GM18505 (cell line): ENCODE measurements around the gene SHROOM1.

Experiments used
- ATAC-seq: cut with Tn5 transposase; IDR thresholded peaks from one replicate; pipeline ENCODE4 v1.9.1; 2021; ENCODE audit not compliant: unreplicated experiment
- POLR2A ChIP-seq: IDR thresholded peaks from 4 replicates; pipeline ENCODE4 v1.6.1; 2011; ENCODE audit warnings: borderline replicate concordance; ENCODE audit not compliant: insufficient read depth, insufficient read length; ENCODE audit errors: extremely low read depth

Gene SHROOM1

DNA sequence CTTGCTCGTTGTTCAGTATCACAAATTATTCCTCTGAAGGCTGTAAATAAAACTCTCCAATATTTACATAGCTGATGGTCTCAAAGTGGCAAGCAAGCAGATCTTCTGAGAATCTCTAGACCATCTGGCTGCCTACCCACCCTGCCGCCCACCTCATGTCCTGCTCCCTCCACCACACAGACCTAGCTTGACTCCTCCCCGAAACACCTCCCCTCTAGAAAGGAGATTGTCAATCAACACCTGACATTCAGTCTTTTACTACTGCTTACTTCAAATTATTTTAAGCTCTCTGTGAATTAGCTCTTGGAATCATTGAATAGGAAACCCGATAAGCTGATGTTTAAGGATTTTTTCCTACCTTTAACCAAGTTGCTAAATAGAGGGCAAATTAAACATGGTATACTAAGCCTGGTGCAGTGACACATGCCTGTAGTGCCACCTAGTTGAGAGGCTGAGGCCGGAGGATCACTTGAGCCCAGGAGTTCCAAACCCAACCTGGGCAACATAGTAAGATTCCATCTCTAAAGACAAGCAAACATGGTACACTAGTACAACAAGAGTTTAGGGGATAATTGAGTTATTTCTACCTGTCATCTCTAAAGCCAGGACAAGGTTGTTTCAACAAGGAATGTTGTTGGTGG is 28.3 kb downstream of the SHROOM1 start:
- no peak for ATAC-seq
- TF ChIP-seq POLR2A: no peak

- ATAC-seq: no peak
These were observed 29.9 kb downstream of the SHROOM1 start for GRCh38 chr5:132800545-132800944.

GRCh38 chr5:132799392-132799791 is 31.1 kb downstream of the SHROOM1 start:
- ATAC-seq: no peak
- TF ChIP-seq POLR2A: no peak

More at GRCh38 chr5:132800545-132800944, 29.9 kb downstream of the SHROOM1 start:
- no peak for TF ChIP-seq POLR2A

GRCh38 chr5:132797651-132798050 is 32.8 kb downstream of the SHROOM1 start:
- TF ChIP-seq POLR2A: no peak
- no peak for ATAC-seq

DNA sequence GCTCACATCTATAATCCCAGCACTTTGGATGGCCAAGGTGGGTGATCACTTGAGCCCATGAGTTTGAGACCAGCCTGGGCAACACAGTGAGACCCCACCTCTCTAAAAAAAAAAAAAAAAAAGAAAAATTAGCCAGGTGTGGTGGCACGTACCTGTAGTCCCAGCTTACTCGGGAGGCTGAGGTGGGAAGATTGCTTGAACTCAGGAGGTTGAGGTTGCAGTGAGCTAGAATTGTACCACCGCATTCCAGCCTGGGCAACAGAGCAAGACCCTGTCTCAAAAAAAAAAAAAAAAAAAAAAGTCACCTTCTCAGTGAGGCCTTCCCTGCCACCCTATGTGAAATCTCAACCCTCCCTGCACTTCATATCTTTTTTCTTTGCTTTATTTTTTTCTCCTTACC is 39.4 kb downstream of the SHROOM1 start:
- TF ChIP-seq POLR2A: no peak
- no peak for ATAC-seq

DNA sequence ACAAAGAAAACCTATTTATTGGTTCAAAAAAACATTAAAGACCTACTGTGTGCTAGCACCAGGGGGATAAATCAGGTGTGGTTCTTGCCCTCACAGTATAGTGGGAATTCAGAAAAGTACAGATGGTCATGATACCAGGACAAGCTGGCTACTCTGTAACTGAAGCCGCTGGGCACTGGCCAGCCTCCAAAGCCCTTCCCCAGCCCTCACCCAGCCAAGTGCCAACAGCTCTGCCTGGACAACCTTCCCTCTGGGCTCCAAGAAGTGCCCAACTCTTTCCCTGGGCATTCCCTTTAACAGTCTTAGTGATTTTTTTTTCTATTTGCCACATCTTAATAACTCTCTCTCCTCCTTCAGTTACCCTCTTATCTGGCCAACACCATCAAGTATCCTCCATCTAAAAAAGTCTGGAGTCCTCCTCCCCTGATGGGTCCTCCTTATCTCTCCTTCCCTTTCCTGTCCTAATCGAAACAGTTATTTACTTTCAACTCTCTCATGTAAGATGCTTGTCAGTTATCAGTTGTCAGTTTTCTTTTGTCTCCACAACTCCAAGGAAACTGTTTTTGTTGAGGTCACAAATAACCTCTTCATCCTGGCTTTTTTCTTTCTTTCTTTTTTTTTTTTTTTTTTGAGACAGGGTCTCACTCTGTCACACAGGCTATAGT is 40.1 kb downstream of the SHROOM1 start:
- no peak for TF ChIP-seq POLR2A
- ATAC-seq: no peak

- no peak for ATAC-seq
- TF ChIP-seq POLR2A: no peak
These were observed 41.2 kb downstream of the SHROOM1 start for GRCh38 chr5:132788990-132789886.

GRCh38 chr5:132788508-132788907 is 41.9 kb downstream of the SHROOM1 start:
- no peak for ATAC-seq
- TF ChIP-seq POLR2A: no peak

DNA sequence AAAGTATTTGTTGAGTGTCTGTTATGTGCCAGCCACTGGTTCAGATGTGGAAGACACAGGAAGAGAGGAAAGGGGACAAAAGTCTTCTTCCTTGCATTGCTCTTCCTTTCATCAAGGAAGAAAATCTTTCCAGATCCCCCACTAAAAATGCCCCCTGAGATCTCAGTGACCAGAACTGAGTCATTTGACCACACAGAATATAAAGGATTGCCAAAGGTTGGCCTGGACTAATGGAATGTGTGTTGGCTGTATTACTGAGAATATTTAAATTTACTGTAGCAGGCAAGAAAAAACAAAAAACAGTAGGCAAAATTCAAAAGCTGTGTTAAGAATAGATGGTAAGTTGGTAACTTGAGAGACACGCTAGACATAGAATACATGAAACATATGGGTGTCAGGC is 43.4 kb downstream of the SHROOM1 start:
- no peak for ATAC-seq
- TF ChIP-seq POLR2A: no peak

DNA sequence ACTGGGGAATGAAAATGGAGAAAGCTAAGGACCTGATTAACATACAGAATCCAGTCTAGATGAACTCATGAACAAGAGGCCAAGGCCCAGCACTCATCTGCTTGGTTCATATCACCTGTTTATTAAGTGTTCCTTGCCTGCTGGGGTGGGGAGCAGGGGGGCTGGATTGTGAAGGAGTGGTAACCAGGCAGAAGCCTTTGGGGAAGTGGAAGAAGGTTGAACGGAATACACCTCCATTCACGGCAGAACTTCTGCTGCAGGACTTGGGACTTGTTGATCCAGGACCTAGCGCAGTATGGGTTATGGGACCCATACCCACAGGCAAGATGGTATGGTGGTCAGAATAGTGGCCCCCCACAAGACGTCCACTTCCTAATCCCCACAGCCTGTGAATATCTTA is 44.6 kb downstream of the SHROOM1 start:
- no peak for TF ChIP-seq POLR2A
- no peak for ATAC-seq

DNA sequence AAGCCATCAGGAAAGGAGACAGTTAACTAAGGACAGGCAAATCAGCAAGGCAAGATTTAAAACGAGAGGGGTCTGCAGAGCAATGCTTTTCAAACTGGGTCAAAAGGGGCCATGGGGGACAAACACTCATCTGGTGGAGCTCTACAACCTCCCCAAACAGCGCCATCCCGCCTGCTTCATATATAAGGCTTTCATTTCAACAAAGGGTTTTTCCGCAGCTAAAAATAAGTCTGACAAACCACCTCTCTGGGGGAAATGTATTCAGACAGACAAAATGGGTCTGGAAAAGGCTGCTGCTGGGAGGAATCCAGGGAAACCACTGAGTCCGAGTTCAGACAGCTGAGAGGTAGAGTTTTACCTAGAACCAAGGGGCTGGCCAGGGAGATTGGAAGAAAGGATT is 45.1 kb downstream of the SHROOM1 start:
- ATAC-seq: no peak
- no peak for TF ChIP-seq POLR2A

DNA sequence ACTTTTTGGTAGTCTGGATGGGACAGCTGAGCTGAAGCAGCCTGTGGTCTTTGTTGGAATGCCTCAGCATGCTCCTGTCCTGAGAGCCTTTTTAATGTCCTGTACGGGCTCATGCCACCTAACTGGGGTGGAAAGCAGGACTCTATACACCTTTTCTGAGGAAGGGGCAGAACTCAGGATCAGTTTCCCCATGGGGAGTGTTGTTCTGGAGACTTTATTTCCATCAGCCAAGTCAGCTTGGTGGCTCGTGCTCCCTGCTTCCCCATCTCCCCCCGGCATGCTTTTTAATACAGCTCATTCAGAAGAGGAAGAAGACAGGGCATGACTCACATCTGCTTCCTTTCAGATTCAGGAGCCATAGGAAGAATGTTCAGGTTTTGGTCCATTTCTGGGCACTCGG is 48.3 kb downstream of the SHROOM1 start:
- no peak for TF ChIP-seq POLR2A
- ATAC-seq: no peak

DNA sequence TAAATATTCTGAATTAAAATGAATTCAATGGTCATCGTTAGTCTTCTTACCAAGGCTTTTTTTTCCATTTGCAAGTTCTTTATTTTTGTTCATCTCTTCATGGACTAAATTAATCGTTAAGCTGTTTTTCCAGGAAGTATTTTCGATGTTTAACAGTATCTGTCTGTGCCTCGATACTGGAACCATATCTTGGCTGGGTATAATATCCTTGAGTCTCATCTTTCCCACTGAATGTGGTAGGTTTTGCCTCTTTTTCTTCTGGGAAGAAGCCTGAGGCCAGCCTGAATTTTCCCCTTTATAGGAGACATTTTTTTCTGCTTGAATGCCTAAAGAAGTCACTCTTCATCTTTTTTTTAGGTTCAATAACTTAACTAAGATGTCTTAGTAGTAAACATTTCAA is 49.4 kb downstream of the SHROOM1 start:
- TF ChIP-seq POLR2A: no peak
- ATAC-seq: no peak

- ATAC-seq: no peak
- TF ChIP-seq POLR2A: no peak
These were observed 49.9 kb downstream of the SHROOM1 start for GRCh38 chr5:132780577-132780976.

DNA sequence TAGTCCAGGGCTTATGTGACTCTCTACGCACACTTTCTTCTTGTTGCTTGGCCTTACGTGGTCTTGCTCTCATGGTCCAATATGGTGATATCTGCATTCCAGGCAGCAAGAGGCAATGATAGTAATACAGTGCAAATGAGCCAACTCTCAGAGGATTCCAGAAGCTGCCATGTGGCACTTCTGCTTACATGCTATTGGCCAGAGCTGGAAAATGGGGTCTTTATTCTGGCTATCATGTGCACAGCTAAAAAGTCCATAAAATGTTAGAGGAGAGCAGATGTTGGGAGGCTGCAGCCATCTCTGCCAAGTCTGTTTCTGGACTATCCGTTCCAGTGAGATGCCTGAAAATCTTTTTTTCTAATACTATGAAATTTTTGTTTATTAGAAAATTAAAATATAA is 50.5 kb downstream of the SHROOM1 start:
- no peak for ATAC-seq

More for the DNA sequence above, 50.5 kb downstream of the SHROOM1 start:
- no peak for TF ChIP-seq POLR2A
